GM21786 (cell line): ENCODE measurements around the gene SCYL1.

Source experiments
- ATAC-seq: cut with Tn5 transposase; IDR thresholded peaks from one replicate; pipeline ENCODE4 v1.9.1; 2021; ENCODE audit not compliant: unreplicated experiment

SCYL1 gene

GRCh38 chr11:65492637-65493366 lies 32.1 kb upstream of the SCYL1 start:
- peak; percentile 23 for ATAC-seq

GRCh38 chr11:65493367-65494176 lies 31.3 kb upstream of the SCYL1 start:
- no peak for ATAC-seq

GRCh38 chr11:65496304-65497140 lies 28.4 kb upstream of the SCYL1 start:
- ATAC-seq = no peak

- peak; percentile 50 for ATAC-seq
These were observed 27.5 kb upstream of the SCYL1 start for GRCh38 chr11:65497141-65498041.

GRCh38 chr11:65498042-65498726 lies 26.7 kb upstream of the SCYL1 start:
- ATAC-seq = no peak

- no peak for ATAC-seq
These were observed 26.2 kb upstream of the SCYL1 start for GRCh38 chr11:65498727-65498976.

GRCh38 chr11:65498977-65499712 lies 25.7 kb upstream of the SCYL1 start, which contains the start of gene MALAT1:
Gene MALAT1 (plus strand): TSS chr11:65499045.
- ATAC-seq = peak; percentile 28

DNA sequence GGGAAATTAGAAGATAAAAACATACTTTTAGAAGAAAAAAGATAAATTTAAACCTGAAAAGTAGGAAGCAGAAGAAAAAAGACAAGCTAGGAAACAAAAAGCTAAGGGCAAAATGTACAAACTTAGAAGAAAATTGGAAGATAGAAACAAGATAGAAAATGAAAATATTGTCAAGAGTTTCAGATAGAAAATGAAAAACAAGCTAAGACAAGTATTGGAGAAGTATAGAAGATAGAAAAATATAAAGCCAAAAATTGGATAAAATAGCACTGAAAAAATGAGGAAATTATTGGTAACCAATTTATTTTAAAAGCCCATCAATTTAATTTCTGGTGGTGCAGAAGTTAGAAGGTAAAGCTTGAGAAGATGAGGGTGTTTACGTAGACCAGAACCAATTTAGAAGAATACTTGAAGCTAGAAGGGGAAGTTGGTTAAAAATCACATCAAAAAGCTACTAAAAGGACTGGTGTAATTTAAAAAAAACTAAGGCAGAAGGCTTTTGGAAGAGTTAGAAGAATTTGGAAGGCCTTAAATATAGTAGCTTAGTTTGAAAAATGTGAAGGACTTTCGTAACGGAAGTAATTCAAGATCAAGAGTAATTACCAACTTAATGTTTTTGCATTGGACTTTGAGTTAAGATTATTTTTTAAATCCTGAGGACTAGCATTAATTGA lies 25.0 kb upstream of the SCYL1 start:
- ATAC-seq = no peak

DNA sequence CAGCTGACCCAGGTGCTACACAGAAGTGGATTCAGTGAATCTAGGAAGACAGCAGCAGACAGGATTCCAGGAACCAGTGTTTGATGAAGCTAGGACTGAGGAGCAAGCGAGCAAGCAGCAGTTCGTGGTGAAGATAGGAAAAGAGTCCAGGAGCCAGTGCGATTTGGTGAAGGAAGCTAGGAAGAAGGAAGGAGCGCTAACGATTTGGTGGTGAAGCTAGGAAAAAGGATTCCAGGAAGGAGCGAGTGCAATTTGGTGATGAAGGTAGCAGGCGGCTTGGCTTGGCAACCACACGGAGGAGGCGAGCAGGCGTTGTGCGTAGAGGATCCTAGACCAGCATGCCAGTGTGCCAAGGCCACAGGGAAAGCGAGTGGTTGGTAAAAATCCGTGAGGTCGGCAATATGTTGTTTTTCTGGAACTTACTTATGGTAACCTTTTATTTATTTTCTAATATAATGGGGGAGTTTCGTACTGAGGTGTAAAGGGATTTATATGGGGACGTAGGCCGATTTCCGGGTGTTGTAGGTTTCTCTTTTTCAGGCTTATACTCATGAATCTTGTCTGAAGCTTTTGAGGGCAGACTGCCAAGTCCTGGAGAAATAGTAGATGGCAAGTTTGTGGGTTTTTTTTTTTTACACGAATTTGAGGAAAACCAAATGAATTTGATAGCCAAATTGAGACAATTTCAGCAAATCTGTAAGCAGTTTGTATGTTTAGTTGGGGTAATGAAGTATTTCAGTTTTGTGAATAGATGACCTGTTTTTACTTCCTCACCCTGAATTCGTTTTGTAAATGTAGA lies 24.3 kb upstream of the SCYL1 start:
- no peak for ATAC-seq

- no peak for ATAC-seq
These were observed 23.8 kb upstream of the SCYL1 start for GRCh38 chr11:65501186-65501471.

DNA sequence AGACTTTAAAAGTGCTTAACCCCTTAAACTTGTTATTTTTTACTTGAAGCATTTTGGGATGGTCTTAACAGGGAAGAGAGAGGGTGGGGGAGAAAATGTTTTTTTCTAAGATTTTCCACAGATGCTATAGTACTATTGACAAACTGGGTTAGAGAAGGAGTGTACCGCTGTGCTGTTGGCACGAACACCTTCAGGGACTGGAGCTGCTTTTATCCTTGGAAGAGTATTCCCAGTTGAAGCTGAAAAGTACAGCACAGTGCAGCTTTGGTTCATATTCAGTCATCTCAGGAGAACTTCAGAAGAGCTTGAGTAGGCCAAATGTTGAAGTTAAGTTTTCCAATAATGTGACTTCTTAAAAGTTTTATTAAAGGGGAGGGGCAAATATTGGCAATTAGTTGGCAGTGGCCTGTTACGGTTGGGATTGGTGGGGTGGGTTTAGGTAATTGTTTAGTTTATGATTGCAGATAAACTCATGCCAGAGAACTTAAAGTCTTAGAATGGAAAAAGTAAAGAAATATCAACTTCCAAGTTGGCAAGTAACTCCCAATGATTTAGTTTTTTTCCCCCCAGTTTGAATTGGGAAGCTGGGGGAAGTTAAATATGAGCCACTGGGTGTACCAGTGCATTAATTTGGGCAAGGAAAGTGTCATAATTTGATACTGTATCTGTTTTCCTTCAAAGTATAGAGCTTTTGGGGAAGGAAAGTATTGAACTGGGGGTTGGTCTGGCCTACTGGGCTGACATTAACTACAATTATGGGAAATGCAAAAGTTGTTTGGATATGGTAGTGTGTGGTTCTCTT lies 23.2 kb upstream of the SCYL1 start:
- ATAC-seq = no peak

DNA sequence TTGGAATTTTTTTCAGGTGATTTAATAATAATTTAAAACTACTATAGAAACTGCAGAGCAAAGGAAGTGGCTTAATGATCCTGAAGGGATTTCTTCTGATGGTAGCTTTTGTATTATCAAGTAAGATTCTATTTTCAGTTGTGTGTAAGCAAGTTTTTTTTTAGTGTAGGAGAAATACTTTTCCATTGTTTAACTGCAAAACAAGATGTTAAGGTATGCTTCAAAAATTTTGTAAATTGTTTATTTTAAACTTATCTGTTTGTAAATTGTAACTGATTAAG lies 22.7 kb upstream of the SCYL1 start:
- no peak for ATAC-seq

DNA sequence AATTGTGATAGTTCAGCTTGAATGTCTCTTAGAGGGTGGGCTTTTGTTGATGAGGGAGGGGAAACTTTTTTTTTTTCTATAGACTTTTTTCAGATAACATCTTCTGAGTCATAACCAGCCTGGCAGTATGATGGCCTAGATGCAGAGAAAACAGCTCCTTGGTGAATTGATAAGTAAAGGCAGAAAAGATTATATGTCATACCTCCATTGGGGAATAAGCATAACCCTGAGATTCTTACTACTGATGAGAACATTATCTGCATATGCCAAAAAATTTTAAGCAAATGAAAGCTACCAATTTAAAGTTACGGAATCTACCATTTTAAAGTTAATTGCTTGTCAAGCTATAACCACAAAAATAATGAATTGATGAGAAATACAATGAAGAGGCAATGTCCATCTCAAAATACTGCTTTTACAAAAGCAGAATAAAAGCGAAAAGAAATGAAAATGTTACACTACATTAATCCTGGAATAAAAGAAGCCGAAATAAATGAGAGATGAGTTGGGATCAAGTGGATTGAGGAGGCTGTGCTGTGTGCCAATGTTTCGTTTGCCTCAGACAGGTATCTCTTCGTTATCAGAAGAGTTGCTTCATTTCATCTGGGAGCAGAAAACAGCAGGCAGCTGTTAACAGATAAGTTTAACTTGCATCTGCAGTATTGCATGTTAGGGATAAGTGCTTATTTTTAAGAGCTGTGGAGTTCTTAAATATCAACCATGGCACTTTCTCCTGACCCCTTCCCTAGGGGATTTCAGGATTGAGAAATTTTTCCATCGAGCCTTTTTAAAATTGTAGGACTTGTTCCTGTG lies 22.1 kb upstream of the SCYL1 start:
- ATAC-seq = no peak

- ATAC-seq = no peak
These were observed 21.4 kb upstream of the SCYL1 start for GRCh38 chr11:65503368-65503948.

GRCh38 chr11:65503949-65504673 lies 20.8 kb upstream of the SCYL1 start:
- ATAC-seq = no peak
